ENCODE data around the gene TRAPPC2.

Gene TRAPPC2

DNA sequence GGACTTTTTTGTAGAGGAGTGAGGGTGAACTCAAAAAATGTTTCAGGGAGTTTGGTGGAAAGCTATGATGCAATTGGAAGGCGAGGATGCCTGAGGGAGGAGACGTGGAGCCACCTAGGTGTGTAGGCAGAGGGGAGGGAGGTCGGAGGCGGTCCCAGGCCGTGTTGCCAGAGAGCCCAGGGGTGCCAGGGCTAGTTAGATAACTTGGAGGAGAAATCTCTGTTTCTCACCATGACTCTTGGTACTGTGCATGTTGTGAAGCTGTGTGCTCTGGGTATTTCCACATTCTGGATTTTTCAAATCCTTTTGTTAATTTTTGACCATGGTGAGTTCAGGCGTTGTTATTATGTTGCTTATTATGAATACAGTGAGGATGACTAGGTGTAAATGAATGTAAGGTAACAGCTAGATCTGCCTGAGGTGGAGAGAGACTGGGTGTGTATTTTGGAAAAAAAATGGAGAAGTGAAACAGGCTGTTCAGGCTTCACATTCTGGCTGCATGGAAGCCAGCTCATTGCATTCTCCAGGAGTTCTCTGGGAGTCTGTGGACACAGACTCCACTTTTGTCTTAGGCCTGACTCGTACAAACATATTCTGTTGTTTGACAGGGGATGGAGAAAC, 41.0 kb downstream of the TRAPPC2 start:
- DNase-seq (ENCODE audit: low read depth) = no peak
- TF ChIP-seq, protein P1, sequence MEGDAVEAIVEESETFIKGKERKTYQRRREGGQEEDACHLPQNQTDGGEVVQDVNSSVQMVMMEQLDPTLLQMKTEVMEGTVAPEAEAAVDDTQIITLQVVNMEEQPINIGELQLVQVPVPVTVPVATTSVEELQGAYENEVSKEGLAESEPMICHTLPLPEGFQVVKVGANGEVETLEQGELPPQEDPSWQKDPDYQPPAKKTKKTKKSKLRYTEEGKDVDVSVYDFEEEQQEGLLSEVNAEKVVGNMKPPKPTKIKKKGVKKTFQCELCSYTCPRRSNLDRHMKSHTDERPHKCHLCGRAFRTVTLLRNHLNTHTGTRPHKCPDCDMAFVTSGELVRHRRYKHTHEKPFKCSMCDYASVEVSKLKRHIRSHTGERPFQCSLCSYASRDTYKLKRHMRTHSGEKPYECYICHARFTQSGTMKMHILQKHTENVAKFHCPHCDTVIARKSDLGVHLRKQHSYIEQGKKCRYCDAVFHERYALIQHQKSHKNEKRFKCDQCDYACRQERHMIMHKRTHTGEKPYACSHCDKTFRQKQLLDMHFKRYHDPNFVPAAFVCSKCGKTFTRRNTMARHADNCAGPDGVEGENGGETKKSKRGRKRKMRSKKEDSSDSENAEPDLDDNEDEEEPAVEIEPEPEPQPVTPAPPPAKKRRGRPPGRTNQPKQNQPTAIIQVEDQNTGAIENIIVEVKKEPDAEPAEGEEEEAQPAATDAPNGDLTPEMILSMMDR (IDR thresholded peaks at IDR 0.05; ENCODE audit: control insufficient read depth, extremely low read depth, insufficient read depth) = no peak
- H3K4me3 ChIP-seq (ENCODE audit: low read depth, low read length) = 0 out of 2 replicates have a peak overlapping the region, but pooled peaks have one; percentile 7

DNA sequence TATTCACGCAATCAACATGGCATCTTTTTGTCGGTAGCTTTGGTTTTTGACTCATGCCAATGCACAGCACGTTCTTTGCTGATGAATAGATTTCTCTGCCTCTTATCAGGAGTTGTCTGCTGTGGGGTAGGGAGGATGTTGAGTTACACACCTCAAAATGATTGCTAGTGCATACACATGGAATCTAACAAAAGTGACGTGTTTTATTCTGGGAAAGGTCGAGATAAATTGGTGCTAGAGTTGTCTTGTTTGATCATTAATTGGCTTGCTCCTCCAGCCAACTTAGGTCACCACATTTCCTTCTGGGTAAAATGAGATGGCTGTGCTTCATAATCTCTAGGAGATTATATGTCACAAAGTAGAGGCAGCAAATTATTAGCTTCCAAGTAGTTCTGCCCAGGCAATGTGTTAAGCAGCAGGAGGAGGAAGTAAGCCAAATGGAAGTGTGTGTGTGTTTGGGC, 41.6 kb downstream of the TRAPPC2 start:
- DNase-seq (ENCODE audit: low read depth) = no peak
- TF ChIP-seq, protein P1 (IDR thresholded peaks at IDR 0.05; ENCODE audit: control insufficient read depth, extremely low read depth, insufficient read depth) = no peak
- H3K4me3 ChIP-seq (ENCODE audit: low read depth, low read length) = no peak overlapping the region

DNA sequence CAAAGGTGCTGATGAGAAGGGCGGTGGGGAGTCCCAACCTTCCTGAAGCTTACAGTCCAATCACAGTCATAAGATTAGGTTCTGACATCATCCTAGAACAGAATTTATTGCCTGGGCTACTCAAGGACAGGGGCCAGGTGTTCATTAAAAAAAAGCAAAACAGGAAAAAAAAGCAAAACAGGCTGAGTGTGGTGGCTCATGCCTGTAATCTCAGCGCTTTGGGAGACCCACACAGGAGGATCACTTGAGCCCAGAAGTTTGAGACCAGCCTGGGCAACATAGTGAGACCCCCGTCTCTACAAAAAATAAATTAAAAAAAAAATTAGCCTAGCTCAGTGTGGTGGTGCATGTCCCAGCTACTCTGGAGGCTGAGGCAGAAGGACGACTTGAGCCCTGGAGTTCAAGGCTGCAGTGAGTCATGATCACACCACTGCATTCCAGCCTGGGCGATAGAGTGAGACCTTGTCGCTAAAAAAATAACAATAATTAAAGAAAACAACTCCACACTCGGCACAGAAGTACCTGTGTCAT, 42.5 kb downstream of the TRAPPC2 start:
- no peak for DNase-seq (ENCODE audit: low read depth)

DNA sequence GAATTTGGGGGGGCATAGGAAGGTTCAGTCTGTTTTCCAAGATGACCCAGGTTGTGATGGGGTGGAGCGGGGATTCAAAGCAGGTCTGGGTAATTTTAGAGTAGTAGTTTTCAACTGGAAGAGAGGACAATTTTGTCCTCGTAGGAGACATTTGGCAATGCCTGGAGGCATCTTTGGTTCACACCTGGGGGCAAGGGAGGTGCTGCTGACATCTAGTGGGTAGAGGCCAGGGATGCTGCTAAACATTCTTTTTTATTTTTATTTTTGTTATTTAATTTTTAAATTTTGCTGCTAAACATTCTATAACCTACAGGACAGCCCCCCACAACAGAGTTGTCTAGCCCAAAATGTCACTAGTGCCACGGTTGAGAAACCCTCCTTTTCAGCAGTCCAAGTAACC, 43.6 kb downstream of the TRAPPC2 start:
- no peak for DNase-seq (ENCODE audit: low read depth)
- H3K4me3 ChIP-seq (ENCODE audit: low read depth, low read length) = peak overlapping the region; percentile 83; the same call in 1 of the 2 replicates
- TF ChIP-seq, protein P1 (IDR thresholded peaks at IDR 0.05; ENCODE audit: control insufficient read depth, extremely low read depth, insufficient read depth) = peak; percentile 29

More for the DNA sequence above, 42.5 kb downstream of the TRAPPC2 start:
- TF ChIP-seq, protein P1 (IDR thresholded peaks at IDR 0.05; ENCODE audit: control insufficient read depth, extremely low read depth, insufficient read depth) = no peak
- H3K4me3 ChIP-seq (ENCODE audit: low read depth, low read length) = no peak overlapping the region

DNA sequence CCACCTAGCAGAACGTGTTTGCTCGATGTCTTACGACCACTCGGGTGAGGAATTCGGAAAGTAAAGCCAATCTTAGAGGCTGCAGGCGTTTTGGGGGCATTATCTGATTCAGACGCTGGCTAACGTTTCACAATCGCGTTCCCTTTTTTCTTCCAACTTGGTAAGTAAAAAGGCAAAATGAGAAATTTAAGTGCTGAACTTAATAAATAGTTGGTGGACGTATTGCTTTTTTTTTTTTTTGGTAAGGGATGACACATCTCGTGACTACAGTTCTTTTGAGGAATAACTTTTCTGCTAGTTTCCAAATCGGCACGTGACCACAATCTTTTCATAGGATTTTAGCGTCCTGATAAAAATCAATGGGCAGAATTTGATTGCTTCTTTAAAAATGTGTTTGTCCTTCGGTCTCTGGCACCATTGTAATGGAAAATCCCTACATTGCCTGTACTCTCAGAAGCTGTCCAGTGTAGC, 44.6 kb downstream of the TRAPPC2 start:
- TF ChIP-seq, protein P1 (IDR thresholded peaks at IDR 0.05; ENCODE audit: control insufficient read depth, extremely low read depth, insufficient read depth) = no peak
- peak overlapping the region; percentile 83 for H3K4me3 ChIP-seq (ENCODE audit: low read depth, low read length)
- no peak for DNase-seq (ENCODE audit: low read depth)

DNA sequence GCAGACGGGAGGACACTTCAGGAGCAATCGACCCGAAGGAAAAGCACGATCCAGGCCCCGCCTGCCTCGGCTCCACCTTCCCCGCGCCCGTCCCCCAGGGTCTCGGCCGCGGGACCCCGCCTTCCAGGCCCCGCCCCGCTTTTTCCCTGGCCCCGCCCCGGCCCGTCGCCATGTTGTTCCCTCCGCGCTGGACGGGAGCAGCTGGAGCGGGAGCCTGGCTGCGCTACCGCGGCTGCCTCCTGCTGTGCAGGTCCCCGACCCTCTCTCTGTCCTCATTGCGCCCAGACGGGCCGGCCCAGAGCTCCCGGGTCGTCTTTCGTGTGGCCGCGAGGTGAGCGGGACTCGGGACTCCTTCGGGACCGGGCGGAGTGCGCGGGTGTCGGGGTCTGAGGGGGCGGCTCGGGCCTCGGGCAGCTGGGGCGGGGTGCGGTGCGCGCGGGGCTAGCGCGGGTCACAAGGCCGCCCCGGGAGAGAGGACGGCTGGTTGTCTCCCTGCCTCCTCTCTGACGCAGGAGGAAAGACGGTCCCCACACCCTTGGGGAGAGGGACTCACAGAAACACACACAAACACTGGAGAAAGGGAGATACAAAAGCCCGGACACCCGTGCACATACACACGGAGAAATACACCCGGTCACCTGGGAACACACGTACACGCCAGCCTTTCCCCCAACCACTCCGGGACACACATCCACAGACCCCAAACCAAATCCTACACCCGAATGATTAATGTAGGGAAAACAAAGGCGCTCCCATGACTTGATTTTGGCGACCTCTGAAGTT, 45.3 kb downstream of the TRAPPC2 start, which contains the start of gene RAB9A:
Gene RAB9A (plus strand): TSS at position 171 of the 783 bp plus-strand sequence. CDS start 19,619 bp downstream, outside the sequence.
- peak; percentile 23 for DNase-seq (ENCODE audit: low read depth)
- peak within 1 kb of the TSS; percentile 83 for H3K4me3 ChIP-seq (ENCODE audit: low read depth, low read length)
- TF ChIP-seq, protein P1 (IDR thresholded peaks at IDR 0.05; ENCODE audit: control insufficient read depth, extremely low read depth, insufficient read depth) = no peak

Data from LNCaP clone FGC (cell line).